T-helper 1 cell treated with Interleukin-12 subunit alpha and Interleukin-12 subunit beta and Interleukin-4 antibody, amounts not matched to agents 30 ng/mL and 1 ng/mL, for 36 hours (primary cell): Measurements from ENCODE around the gene CCR5. TPM values are rescaled to one million over a fixed set of nuclear protein-coding genes. Genes with fewer than 3 reads are reported as not detected.

Experiments used
- intact Hi-C: fragments of 100-400 bp; cut with micrococcal nuclease; formaldehyde crosslinking; loops from one replicate; pipeline ENCODE4 v1.15.1; 2024
- total RNA-seq: library from RNA; stranded (reverse); gene quantifications from 2 replicates; pipeline ENCODE4 v1.2.3, GENCODE V29; 2022

CCR5 gene
- total RNA-seq, 1 donor from 2014 or later, result 54.3 TPM

GRCh38 chr3:46356909-46357308 lies 13.8 kb upstream of the CCR5 start:
- intact Hi-C loops, result no loop called here

- intact Hi-C loops, result no loop called here
Measured at GRCh38 chr3:46358466-46358865, 12.3 kb upstream of the CCR5 start.

DNA sequence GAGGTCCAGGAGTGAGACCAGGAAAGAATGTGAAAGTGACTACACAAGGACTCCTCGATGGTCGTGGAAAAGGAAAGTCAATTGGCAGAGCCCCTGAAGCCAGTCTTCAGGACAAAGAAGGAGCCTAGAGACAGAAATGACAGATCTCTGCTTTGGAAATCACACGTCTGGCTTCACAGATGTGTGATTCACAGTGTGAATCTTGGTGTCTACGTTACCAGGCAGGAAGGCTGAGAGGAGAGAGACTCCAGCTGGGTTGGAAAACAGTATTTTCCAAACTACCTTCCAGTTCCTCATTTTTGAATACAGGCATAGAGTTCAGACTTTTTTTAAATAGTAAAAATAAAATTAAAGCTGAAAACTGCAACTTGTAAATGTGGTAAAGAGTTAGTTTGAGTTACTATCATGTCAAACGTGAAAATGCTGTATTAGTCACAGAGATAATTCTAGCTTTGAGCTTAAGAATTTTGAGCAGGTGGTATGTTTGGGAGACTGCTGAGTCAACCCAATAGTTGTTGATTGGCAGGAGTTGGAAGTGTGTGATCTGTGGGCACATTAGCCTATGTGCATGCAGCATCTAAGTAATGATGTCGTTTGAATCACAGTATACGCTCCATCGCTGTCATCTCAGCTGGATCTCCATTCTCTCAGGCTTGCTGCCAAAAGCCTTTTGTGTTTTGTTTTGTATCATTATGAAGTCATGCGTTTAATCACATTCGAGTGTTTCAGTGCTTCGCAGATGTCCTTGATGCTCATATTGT lies 10.8 kb upstream of the CCR5 start:
- intact Hi-C loops, result no loop called here

DNA sequence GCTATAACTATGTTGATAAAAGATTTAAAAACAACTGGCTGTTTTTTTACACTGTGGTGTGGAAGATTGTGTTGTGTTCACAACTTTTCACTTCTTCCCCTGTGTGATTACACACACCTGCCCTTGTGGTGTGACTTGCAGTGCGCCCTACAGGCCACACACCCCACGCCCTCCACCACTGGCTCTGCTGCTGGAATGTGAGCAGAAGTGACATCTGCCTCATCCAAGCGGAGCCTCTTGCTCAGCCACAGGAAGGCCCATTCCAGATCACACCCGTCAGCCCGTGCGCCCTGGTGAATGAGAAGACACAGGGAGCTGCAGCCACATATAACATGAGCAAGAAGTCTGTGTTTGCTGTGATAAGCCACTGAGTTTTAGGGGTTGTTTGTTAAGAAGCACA lies 9.8 kb upstream of the CCR5 start:
- intact Hi-C loops, result loop anchor here (1.0 kb wide), 1 partner anchor 8 kb away; no protein-coding TSS in a partner anchor

DNA sequence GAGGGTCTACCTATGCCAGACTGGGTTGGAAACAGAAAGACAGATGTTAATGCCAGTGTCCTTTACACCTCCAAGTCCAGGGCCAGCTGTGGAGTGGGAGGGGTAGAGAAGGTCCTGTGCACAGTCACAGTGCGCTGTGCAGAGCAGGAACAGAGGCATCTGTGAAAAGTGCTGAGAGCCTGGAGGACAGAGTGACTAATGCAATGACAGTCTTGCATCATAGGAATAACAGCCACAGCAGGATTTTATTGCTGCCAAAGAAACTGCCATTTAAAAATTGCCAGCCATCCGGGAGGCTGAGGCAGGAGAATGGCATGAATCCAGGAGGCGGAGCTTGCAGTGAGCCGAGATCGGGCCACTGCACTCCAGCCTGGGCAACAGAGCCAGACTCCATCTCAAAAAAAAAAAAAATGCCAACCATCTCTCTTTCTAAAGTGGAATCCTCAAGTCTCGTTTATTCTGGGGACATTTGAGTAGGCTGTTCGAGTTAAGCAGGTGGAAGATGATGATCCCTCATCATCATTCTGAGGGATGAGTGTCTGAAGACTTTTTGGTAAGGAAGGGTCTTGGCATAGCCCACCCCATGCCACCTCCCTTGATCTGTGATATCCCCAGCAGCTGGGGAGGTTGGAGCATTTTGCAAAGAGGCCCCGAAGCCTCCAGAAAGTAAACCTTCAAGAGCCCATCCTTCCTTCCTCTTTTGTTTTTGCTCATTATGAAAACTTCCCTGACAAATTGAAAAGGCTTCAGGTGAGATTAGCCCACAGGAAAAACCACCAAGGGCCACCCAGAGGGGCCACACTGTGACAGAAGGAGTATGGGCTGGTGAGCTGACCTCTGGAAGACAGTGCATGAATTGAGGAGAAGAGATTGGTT lies 9.1 kb upstream of the CCR5 start:
- intact Hi-C loops, result loop anchor here (1.0 kb wide), 1 partner anchor 8 kb away; no protein-coding TSS in a partner anchor

- intact Hi-C loops, result no loop called here
Measured at GRCh38 chr3:46365041-46365440, 5.7 kb upstream of the CCR5 start.

GRCh38 chr3:46365737-46366524 lies 4.8 kb upstream of the CCR5 start:
- intact Hi-C loops, result no loop called here

- intact Hi-C loops, result loop anchor here (1.0 kb wide), 1 partner anchor 92 kb away; no protein-coding TSS in a partner anchor
Measured at GRCh38 chr3:46367811-46368210, 2.9 kb upstream of the CCR5 start.

DNA sequence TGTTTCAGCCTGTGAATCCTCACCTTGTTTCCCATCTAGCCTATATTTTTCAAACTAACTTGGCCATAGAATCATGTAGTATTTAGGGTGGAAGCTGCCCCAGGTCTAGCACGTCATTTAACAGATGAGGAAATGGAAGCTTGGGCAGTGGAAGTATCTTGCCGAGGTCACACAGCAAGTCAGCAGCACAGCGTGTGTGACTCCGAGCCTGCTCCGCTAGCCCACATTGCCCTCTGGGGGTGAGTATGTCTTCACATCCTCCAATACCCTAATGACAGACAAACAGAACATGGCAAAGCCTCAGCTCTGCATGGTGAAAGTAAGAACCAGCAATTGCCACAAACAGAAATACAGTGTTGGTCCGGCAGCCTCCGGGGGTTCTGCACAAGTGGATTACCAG lies 2.2 kb upstream of the CCR5 start:
- intact Hi-C loops, result loop anchor here (1.0 kb wide), 1 partner anchor 92 kb away; no protein-coding TSS in a partner anchor

DNA sequence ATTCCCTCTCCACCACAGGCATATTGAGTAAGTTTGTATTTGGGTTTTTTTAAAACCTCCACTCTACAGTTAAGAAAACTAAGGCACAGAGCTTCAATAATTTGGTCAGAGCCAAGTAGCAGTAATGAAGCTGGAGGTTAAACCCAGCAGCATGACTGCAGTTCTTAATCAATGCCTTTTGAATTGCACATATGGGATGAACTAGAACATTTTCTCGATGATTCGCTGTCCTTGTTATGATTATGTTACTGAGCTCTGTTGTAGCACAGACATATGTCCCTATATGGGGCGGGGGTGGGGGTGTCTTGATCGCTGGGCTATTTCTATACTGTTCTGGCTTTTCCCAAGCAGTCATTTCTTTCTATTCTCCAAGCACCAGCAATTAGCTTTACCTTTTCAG lies 1.6 kb upstream of the CCR5 start:
- intact Hi-C loops, result loop anchor here (1.0 kb wide), 2 partner anchors 8 to 16 kb away; no protein-coding TSS in a partner anchor

DNA sequence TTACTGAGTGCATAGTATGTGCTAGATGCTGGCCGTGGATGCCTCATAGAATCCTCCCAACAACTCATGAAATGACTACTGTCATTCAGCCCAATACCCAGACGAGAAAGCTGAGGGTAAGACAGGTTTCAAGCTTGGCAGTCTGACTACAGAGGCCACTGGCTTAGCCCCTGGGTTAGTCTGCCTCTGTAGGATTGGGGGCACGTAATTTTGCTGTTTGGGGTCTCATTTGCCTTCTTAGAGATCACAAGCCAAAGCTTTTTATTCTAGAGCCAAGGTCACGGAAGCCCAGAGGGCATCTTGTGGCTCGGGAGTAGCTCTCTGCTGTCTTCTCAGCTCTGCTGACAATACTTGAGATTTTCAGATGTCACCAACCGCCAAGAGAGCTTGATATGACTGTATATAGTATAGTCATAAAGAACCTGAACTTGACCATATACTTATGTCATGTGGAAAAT lies 1.0 kb upstream of the CCR5 start:
- intact Hi-C loops, result loop anchor here (1.0 to 5.0 kb wide), 12 partner anchors 8 to 677 kb away; partner anchors contain the start of genes CCR1 and FYCO1

- intact Hi-C loops, result loop anchor here (1.0 to 5.0 kb wide), 12 partner anchors 10 to 679 kb away; partner anchors contain the start of genes CCR5AS, CCRL2 and FYCO1
Measured at GRCh38 chr3:46371519-46372340, 984 bp downstream of the CCR5 start.

GRCh38 chr3:46372492-46373359 lies 2.0 kb downstream of the CCR5 start:
- intact Hi-C loops, result loop anchor here (1.0 to 5.0 kb wide), 8 partner anchors 9 to 680 kb away; no protein-coding TSS in a partner anchor

GRCh38 chr3:46374755-46375154 lies 4.0 kb downstream of the CCR5 start:
- intact Hi-C loops, result loop anchor here (5.0 kb wide), 2 partner anchors 682 to 862 kb away; no protein-coding TSS in a partner anchor

DNA sequence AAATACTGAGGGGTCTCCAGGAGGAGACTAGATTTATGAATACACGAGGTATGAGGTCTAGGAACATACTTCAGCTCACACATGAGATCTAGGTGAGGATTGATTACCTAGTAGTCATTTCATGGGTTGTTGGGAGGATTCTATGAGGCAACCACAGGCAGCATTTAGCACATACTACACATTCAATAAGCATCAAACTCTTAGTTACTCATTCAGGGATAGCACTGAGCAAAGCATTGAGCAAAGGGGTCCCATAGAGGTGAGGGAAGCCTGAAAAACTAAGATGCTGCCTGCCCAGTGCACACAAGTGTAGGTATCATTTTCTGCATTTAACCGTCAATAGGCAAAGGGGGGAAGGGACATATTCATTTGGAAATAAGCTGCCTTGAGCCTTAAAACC lies 4.5 kb downstream of the CCR5 start:
- intact Hi-C loops, result loop anchor here (5.0 kb wide), 1 partner anchor 863 kb away; no protein-coding TSS in a partner anchor

DNA sequence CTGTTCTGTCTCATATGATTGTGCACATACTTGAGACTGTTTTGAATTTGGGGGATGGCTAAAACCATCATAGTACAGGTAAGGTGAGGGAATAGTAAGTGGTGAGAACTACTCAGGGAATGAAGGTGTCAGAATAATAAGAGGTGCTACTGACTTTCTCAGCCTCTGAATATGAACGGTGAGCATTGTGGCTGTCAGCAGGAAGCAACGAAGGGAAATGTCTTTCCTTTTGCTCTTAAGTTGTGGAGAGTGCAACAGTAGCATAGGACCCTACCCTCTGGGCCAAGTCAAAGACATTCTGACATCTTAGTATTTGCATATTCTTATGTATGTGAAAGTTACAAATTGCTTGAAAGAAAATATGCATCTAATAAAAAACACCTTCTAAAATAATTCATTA lies 5.1 kb downstream of the CCR5 start:
- intact Hi-C loops, result loop anchor here (5.0 kb wide), 1 partner anchor 864 kb away; no protein-coding TSS in a partner anchor

DNA sequence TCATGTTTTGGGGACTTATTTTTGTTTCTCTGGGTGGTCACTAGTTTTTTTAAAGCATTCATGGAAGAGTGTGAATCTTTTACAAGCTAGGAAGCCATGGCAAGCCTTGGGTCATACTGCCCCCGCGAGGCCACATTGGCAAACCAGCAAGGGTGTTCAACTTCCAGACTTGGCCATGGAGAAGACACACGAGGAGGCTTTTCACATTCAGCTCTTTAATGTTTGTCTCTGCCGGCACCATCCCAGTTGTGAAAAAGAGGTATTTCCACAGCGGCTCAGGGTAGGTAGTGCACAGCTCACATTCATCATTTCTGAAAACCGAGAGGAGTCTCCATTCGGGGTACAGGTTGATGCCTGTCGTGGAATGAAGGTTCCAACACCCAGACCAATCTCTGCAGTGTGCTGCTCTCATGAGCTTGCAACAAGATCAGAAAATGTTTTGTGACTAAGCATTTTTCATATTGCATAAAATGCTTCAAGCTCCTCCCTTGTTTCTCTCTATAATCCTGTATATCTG lies 7.7 kb downstream of the CCR5 start:
- intact Hi-C loops, result loop anchor here (1.0 to 5.0 kb wide), 5 partner anchors 290 to 866 kb away; no protein-coding TSS in a partner anchor

DNA sequence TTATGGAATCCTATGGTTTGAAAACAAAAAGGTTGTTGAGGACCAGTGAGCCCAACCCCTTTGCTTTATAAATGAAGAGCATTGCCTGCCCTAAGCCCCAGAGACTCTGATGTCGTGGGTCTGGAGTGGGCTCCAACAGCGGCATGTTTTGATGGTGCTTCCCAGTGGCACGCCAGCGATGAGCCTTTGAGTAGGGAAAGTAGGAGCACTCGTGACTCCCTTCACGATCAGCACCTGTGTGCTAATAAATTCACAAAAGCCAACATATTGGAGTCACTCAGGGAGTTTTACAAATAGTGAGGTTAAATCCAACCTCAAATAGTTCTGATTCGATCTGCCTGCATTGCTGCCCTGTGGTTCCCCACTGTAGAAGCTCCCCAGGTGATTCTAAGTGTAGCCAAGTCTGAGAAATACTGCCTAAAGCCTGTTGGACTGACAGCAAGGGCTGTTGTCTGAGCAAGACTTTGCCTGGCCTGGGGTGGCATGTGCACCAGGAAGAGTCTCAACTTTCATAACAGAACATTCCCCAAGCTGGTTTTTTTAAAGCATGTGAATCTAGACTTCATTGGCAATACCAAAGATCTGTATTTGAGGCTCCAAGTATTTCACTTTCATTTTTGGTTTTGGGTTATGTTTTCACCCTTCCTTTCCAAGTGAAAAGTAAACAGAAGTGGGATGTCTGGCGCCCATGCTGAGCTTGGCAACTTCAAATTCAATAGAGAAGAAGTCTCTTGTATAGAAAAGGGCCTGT lies 9.9 kb downstream of the CCR5 start:
- intact Hi-C loops, result loop anchor here (1.0 kb wide), 2 partner anchors 8 to 61 kb away; no protein-coding TSS in a partner anchor
